Activated CD4-positive, alpha-beta T cell treated with anti-CD3 and anti-CD28 coated beads, Interleukin-2, amount 50 U/mL, for 4 hours (primary cell): ENCODE data around the gene KCNMA1.
"Not testable (repeated sequence)": the region's sequence is repeated elsewhere in the genome, so short reads cannot be mapped to it uniquely, and the experiment has no call there.

Experiments used
- DNase-seq, 2 experiments: peaks; one replicate each; pipeline ENCODE4 v3.0.0-alpha.2; 2020

The KCNMA1 gene

GRCh38 chr10:77661674-77662073 is 24.1 kb upstream of the KCNMA1 start:
- no peak for DNase-seq

GRCh38 chr10:77661100-77661499 is 23.5 kb upstream of the KCNMA1 start:
- DNase-seq, result no peak

- DNase-seq, result not testable (repeated sequence)
These were observed 21.6 kb upstream of the KCNMA1 start for GRCh38 chr10:77659046-77659670.

GRCh38 chr10:77653210-77653609 is 15.6 kb upstream of the KCNMA1 start:
- DNase-seq, result no peak

GRCh38 chr10:77649333-77650331 is 12.0 kb upstream of the KCNMA1 start:
- no peak for DNase-seq

- DNase-seq, result no peak
These were observed 10.9 kb upstream of the KCNMA1 start for GRCh38 chr10:77648472-77648871.

GRCh38 chr10:77647543-77648293 is 10.1 kb upstream of the KCNMA1 start:
- DNase-seq, result no peak

- no peak for DNase-seq
These were observed 7.1 kb upstream of the KCNMA1 start for GRCh38 chr10:77644557-77645243.

- DNase-seq, result no peak
These were observed 6.3 kb upstream of the KCNMA1 start for GRCh38 chr10:77643795-77644468.

- DNase-seq, result peak; percentile 13 to 16
These were observed 4.3 kb upstream of the KCNMA1 start for GRCh38 chr10:77641788-77642397.

- no peak for DNase-seq
These were observed 3.7 kb upstream of the KCNMA1 start for GRCh38 chr10:77641344-77641743.

GRCh38 chr10:77640167-77640566 is 2.6 kb upstream of the KCNMA1 start:
- no peak for DNase-seq

GRCh38 chr10:77639756-77640155 is 2.1 kb upstream of the KCNMA1 start:
- DNase-seq, result no peak

GRCh38 chr10:77638321-77639101 is 903 bp upstream of the KCNMA1 start:
- no peak for DNase-seq

- DNase-seq, result no peak
These were observed 559 bp downstream of the KCNMA1 start for GRCh38 chr10:77636967-77637531.

GRCh38 chr10:77636282-77636966 is 1.2 kb downstream of the KCNMA1 start:
- no peak for DNase-seq

GRCh38 chr10:77635402-77636227 is 2.0 kb downstream of the KCNMA1 start:
- DNase-seq, result no peak

GRCh38 chr10:77634939-77635338 is 2.7 kb downstream of the KCNMA1 start:
- DNase-seq, result no peak

- DNase-seq, result no peak
These were observed 4.2 kb downstream of the KCNMA1 start for GRCh38 chr10:77633376-77633775.
